ENCODE measurements around the gene TSHR.

DNA sequence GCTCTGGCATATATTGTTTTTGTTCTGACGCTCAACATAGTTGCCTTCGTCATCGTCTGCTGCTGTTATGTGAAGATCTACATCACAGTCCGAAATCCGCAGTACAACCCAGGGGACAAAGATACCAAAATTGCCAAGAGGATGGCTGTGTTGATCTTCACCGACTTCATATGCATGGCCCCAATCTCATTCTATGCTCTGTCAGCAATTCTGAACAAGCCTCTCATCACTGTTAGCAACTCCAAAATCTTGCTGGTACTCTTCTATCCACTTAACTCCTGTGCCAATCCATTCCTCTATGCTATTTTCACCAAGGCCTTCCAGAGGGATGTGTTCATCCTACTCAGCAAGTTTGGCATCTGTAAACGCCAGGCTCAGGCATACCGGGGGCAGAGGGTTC, 188.4 kb downstream of the TSHR start:
- TF ChIP-seq SPI1 (IDR thresholded peaks at IDR 0.05; ENCODE audit: borderline replicate concordance, low read depth), result no peak
- TF ChIP-seq, protein P1, sequence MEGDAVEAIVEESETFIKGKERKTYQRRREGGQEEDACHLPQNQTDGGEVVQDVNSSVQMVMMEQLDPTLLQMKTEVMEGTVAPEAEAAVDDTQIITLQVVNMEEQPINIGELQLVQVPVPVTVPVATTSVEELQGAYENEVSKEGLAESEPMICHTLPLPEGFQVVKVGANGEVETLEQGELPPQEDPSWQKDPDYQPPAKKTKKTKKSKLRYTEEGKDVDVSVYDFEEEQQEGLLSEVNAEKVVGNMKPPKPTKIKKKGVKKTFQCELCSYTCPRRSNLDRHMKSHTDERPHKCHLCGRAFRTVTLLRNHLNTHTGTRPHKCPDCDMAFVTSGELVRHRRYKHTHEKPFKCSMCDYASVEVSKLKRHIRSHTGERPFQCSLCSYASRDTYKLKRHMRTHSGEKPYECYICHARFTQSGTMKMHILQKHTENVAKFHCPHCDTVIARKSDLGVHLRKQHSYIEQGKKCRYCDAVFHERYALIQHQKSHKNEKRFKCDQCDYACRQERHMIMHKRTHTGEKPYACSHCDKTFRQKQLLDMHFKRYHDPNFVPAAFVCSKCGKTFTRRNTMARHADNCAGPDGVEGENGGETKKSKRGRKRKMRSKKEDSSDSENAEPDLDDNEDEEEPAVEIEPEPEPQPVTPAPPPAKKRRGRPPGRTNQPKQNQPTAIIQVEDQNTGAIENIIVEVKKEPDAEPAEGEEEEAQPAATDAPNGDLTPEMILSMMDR (IDR thresholded peaks at IDR 0.05; ENCODE audit: insufficient read depth, low read length), result no peak

Measured in HL-60 (cell line).